Measurements from ENCODE around the gene MEI1. TPM values are rescaled to one million over a fixed set of nuclear protein-coding genes. Genes with fewer than 3 reads are reported as not detected.

Gene MEI1
- total and polyA plus RNA-seq, 4 donors: 3.4 to 18.0 (median 6.7) TPM

DNA sequence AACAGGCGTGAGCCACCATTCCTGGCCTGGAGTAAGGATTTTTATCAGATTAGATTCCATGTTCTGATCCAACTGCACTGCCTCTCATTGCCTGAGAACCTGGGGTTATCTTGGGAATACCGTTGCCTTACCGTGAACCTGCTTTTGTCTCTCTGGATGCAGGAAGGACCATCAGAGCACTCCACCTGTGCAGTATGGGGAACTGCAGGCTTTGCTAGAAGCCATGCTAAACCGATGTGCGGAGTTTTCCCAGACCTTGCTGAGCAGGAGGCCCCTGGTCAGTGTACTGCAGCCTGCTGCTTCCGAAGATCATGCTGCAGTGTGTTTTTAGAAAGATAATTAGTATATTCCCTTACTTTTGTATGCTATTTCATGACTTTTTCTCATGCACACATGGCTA is 43.6 kb downstream of the MEI1 start:
- 58 to 67% methylated on average over 6 of the region's 6 CpGs for WGBS, 2 donors
- H3K36me3 ChIP-seq (ENCODE audit: control insufficient read depth in 4 of 4, insufficient read depth in 4 of 4, low read length in 4 of 4): no peaks in the 10 kb centered on the region
- no peaks in the 10 kb centered on the region for H3K4me1 ChIP-seq (ENCODE audit: control insufficient read depth in 5 of 5, insufficient read depth in 5 of 5, low read length in 5 of 5)
- H3K9me3 ChIP-seq (ENCODE audit: control insufficient read depth in 4 of 4, insufficient read depth in 3 of 4, low read length in 3 of 4): no peaks in the 10 kb centered on the region
- TF ChIP-seq, protein P1, sequence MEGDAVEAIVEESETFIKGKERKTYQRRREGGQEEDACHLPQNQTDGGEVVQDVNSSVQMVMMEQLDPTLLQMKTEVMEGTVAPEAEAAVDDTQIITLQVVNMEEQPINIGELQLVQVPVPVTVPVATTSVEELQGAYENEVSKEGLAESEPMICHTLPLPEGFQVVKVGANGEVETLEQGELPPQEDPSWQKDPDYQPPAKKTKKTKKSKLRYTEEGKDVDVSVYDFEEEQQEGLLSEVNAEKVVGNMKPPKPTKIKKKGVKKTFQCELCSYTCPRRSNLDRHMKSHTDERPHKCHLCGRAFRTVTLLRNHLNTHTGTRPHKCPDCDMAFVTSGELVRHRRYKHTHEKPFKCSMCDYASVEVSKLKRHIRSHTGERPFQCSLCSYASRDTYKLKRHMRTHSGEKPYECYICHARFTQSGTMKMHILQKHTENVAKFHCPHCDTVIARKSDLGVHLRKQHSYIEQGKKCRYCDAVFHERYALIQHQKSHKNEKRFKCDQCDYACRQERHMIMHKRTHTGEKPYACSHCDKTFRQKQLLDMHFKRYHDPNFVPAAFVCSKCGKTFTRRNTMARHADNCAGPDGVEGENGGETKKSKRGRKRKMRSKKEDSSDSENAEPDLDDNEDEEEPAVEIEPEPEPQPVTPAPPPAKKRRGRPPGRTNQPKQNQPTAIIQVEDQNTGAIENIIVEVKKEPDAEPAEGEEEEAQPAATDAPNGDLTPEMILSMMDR (IDR thresholded peaks at IDR 0.05; ENCODE audit: control extremely low read depth, extremely low read depth): no peak
- ATAC-seq (ENCODE audit: insufficient read depth, low FRiP score): no peak
- H3K4me3 ChIP-seq: no peak overlapping the region
- no peak overlapping the region for H3K9ac ChIP-seq (ENCODE audit: insufficient read depth in 1 of 2, low read length in 2 of 2)
- H3K27me3 ChIP-seq (ENCODE audit: control insufficient read depth in 3 of 3, insufficient read depth in 3 of 3, low read length in 2 of 3): no peaks in the 10 kb centered on the region
- no peak for DNase-seq
- no peak overlapping the region for H3K27ac ChIP-seq (ENCODE audit: low read depth in 1 of 2, low read length in 1 of 2)

DNA sequence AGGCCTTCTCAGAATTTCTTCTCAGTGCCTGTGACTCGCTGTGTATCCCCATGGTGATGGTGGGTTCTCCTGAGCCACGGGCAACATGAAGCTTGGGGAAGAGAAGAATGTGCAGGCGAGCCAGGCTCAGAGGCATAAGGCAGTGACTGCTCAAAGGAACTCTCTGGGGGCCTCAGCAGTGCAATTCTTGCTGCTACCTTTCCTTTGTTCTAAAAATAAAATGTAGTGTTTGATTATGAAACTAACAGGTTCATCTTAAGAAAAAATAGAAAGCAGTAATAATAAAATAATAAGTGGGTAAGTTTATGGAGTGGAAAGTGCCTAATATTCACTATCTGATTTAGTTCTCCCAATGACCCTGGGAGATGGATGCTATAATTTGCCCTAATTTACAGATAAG is 46.7 kb downstream of the MEI1 start:
- no peak for ATAC-seq (ENCODE audit: insufficient read depth, low FRiP score)
- no peak for DNase-seq

GRCh38 chr22:41746567-41747400 is 47.5 kb downstream of the MEI1 start:
- H3K4me3 ChIP-seq: no peak overlapping the region
- TF ChIP-seq, protein P1 (IDR thresholded peaks at IDR 0.05; ENCODE audit: control extremely low read depth, extremely low read depth): peak; percentile 81
- no peaks in the 10 kb centered on the region for H3K4me1 ChIP-seq (ENCODE audit: control insufficient read depth in 5 of 5, insufficient read depth in 5 of 5, low read length in 5 of 5)
- ATAC-seq (ENCODE audit: insufficient read depth, low FRiP score) (peak; percentile 53), DNase-seq (peak; percentile 71 to 77 (median 72))
- no peak overlapping the region for H3K27ac ChIP-seq (ENCODE audit: low read depth in 1 of 2, low read length in 1 of 2)
- 0 to 3% methylated on average over 3 of the region's 3 CpGs for WGBS, 2 donors
- no peaks in the 10 kb centered on the region for H3K9me3 ChIP-seq (ENCODE audit: control insufficient read depth in 4 of 4, insufficient read depth in 3 of 4, low read length in 3 of 4)
- H3K9ac ChIP-seq (ENCODE audit: insufficient read depth in 1 of 2, low read length in 2 of 2): no peak overlapping the region
- no peaks in the 10 kb centered on the region for H3K27me3 ChIP-seq (ENCODE audit: control insufficient read depth in 3 of 3, insufficient read depth in 3 of 3, low read length in 2 of 3)
- H3K36me3 ChIP-seq (ENCODE audit: control insufficient read depth in 4 of 4, insufficient read depth in 4 of 4, low read length in 4 of 4): no peaks in the 10 kb centered on the region

More for the DNA sequence above, 46.7 kb downstream of the MEI1 start:
- no peaks in the 10 kb centered on the region for H3K9me3 ChIP-seq (ENCODE audit: control insufficient read depth in 4 of 4, insufficient read depth in 3 of 4, low read length in 3 of 4)
- H3K27ac ChIP-seq (ENCODE audit: low read depth in 1 of 2, low read length in 1 of 2): no peak overlapping the region
- no peak overlapping the region for H3K9ac ChIP-seq (ENCODE audit: insufficient read depth in 1 of 2, low read length in 2 of 2)
- no peak overlapping the region for H3K4me3 ChIP-seq
- no peaks in the 10 kb centered on the region for H3K4me1 ChIP-seq (ENCODE audit: control insufficient read depth in 5 of 5, insufficient read depth in 5 of 5, low read length in 5 of 5)
- TF ChIP-seq, protein P1 (IDR thresholded peaks at IDR 0.05; ENCODE audit: control extremely low read depth, extremely low read depth): no peak
- WGBS, 2 donors: 66 to 79% methylated on average over 3 of the region's 3 CpGs
- H3K36me3 ChIP-seq (ENCODE audit: control insufficient read depth in 4 of 4, insufficient read depth in 4 of 4, low read length in 4 of 4): no peaks in the 10 kb centered on the region
- H3K27me3 ChIP-seq (ENCODE audit: control insufficient read depth in 3 of 3, insufficient read depth in 3 of 3, low read length in 2 of 3): no peaks in the 10 kb centered on the region

All from lung (tissue), 12 donors.